ENCODE data around the gene PIH1D1.

DNA sequence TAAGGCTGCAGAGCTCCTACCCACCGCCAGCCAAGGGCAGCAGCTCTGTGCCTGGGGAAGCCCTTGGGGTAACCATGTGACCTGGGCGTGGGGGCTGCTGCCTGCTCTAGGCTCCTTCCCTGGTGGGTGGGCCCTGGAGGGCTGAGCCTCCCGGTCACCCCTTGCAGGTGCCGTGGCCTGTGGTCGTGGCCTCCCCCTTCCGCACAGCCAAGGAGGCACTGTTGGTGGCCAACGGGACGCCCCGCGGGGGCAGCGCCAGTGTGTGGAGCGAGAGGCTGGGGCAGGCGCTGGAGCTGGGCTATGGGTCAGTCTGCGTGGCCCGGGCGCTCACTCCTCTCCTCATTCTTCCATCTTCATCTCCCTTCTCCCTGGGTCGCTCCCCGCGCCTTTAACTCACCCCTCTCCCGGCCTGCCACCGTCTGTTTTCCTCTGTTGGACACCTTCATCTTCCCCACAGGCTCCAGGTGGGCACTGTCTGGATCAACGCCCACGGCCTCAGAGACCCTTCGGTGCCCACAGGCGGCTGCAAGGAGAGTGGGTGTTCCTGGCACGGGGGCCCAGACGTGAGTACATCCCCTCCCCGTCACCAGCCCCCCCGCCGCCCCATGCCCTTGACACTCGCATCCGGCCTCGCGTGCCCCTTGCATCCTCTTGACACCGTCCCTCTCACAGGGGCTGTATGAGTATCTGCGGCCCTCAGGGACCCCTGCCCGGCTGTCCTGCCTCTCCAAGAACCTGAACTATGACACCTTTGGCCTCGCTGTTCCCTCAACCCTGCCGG lies 12.5 kb upstream of the PIH1D1 start:
- TF ChIP-seq, protein P1, sequence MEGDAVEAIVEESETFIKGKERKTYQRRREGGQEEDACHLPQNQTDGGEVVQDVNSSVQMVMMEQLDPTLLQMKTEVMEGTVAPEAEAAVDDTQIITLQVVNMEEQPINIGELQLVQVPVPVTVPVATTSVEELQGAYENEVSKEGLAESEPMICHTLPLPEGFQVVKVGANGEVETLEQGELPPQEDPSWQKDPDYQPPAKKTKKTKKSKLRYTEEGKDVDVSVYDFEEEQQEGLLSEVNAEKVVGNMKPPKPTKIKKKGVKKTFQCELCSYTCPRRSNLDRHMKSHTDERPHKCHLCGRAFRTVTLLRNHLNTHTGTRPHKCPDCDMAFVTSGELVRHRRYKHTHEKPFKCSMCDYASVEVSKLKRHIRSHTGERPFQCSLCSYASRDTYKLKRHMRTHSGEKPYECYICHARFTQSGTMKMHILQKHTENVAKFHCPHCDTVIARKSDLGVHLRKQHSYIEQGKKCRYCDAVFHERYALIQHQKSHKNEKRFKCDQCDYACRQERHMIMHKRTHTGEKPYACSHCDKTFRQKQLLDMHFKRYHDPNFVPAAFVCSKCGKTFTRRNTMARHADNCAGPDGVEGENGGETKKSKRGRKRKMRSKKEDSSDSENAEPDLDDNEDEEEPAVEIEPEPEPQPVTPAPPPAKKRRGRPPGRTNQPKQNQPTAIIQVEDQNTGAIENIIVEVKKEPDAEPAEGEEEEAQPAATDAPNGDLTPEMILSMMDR (conservative IDR thresholded peaks at IDR 0.05; ENCODE audit: low read length): no peak
- no peak for TF ChIP-seq EZH2phosphoT487 (IDR thresholded peaks at IDR 0.05; ENCODE audit: borderline replicate concordance)

Measured in Loucy (cell line).